ENCODE results near the gene INHBB.

The INHBB gene

GRCh38 chr2:120367221-120367620 lies 21.3 kb downstream of the INHBB start:
- DNase-seq (ENCODE audit: low spot score): no peak
- TF ChIP-seq, protein P1, sequence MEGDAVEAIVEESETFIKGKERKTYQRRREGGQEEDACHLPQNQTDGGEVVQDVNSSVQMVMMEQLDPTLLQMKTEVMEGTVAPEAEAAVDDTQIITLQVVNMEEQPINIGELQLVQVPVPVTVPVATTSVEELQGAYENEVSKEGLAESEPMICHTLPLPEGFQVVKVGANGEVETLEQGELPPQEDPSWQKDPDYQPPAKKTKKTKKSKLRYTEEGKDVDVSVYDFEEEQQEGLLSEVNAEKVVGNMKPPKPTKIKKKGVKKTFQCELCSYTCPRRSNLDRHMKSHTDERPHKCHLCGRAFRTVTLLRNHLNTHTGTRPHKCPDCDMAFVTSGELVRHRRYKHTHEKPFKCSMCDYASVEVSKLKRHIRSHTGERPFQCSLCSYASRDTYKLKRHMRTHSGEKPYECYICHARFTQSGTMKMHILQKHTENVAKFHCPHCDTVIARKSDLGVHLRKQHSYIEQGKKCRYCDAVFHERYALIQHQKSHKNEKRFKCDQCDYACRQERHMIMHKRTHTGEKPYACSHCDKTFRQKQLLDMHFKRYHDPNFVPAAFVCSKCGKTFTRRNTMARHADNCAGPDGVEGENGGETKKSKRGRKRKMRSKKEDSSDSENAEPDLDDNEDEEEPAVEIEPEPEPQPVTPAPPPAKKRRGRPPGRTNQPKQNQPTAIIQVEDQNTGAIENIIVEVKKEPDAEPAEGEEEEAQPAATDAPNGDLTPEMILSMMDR (IDR thresholded peaks at IDR 0.05): no peak
- H3K4me3 ChIP-seq: no peak overlapping the region
- H3K27ac ChIP-seq: no peak overlapping the region

DNA sequence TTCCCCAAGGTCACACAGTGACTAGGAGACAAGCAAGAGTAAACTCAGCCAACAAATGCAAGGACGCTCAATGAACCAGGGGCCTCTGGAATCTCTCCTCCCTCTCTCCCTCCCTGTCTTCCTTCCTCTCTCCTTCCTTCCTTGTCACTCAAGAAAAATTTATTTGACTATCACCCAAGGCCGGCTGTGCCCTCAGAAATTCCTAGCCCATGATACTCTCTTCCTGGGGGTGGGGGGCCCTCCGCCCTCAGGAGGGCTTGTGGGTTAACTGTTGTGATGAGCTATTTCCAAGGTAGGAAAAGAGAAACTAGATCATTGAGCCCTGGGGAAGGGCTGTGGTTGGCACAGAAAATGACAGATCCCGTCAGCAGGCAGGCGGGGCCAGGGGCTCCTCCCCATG lies 21.7 kb downstream of the INHBB start:
- TF ChIP-seq, protein P1 (IDR thresholded peaks at IDR 0.05): no peak
- H3K4me3 ChIP-seq: no peak overlapping the region
- no peak overlapping the region for H3K27ac ChIP-seq
- no peak for DNase-seq (ENCODE audit: low spot score)

- no peak for DNase-seq (ENCODE audit: low spot score)
- TF ChIP-seq, protein P1 (IDR thresholded peaks at IDR 0.05): no peak
- H3K4me3 ChIP-seq: no peak overlapping the region
- no peak overlapping the region for H3K27ac ChIP-seq
Observed at GRCh38 chr2:120368086-120368485, 22.1 kb downstream of the INHBB start.

- TF ChIP-seq, protein P1 (IDR thresholded peaks at IDR 0.05): no peak
- H3K27ac ChIP-seq: no peak overlapping the region
- no peak for DNase-seq (ENCODE audit: low spot score)
- H3K4me3 ChIP-seq: no peak overlapping the region
Observed at GRCh38 chr2:120369250-120369649, 23.3 kb downstream of the INHBB start.

GRCh38 chr2:120371969-120372625 lies 26.2 kb downstream of the INHBB start:
- H3K27ac ChIP-seq: no peak overlapping the region
- DNase-seq (ENCODE audit: low spot score): no peak
- TF ChIP-seq, protein P1 (IDR thresholded peaks at IDR 0.05): no peak
- H3K4me3 ChIP-seq: no peak overlapping the region

DNA sequence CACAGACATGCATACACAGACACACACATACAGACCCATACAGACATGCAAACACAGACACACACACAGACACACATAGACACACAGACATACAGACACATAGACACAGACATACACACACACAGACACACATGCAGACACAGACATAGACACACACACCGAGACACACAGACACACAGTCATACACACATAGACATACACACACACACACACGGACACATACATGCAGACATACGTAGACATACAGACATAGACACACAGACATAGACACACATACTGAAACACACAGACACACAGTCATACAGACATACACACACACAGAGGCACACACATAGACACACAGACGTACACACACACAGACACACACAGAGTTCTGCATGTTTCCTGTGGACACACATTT lies 26.9 kb downstream of the INHBB start:
- no peak for DNase-seq (ENCODE audit: low spot score)
- H3K27ac ChIP-seq: no peak overlapping the region
- TF ChIP-seq, protein P1 (IDR thresholded peaks at IDR 0.05): no peak
- H3K4me3 ChIP-seq: no peak overlapping the region

GRCh38 chr2:120373424-120373823 lies 27.5 kb downstream of the INHBB start:
- Histone ChIP-seq H3K27ac (no peak overlapping the region), H3K4me3 (no peak overlapping the region)
- TF ChIP-seq, protein P1 (IDR thresholded peaks at IDR 0.05): no peak
- DNase-seq (ENCODE audit: low spot score): no peak

Data from coronary artery (tissue), 2 donors.